HG02970 (cell line): ENCODE results near the gene TEDC1.
A peak's percentile ranks its signal among the peaks of the same experiment; 100 is the strongest.

Source experiments
- ATAC-seq: cut with Tn5 transposase; IDR thresholded peaks from one replicate; pipeline ENCODE4 v1.9.1; 2021; ENCODE audit warnings: mild to moderate bottlenecking, moderate library complexity, moderate number of reproducible peaks; ENCODE audit not compliant: unreplicated experiment, low FRiP score

The TEDC1 gene, protein sequence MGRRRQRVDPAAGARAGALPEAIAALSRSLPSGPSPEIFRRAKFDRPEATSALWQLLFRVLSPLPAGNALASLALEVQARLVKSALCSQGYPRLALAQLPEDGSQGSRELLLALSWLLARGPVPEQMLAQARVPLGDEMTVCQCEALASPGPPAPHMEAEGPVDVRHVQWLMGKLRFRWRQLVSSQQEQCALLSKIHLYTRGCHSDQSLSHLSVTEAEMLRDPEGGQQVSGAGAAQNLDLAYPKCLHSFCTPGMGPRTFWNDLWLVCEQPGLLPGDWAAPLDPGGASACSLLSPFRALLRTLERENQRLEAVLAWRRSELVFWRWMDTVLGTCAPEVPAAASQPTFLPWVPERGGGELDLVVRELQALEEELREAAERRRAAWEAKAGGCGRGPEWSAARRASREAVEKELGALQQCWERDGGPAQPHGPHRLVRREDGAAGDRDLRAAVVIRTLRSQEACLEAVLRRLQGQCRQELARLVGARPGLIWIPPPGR

DNA sequence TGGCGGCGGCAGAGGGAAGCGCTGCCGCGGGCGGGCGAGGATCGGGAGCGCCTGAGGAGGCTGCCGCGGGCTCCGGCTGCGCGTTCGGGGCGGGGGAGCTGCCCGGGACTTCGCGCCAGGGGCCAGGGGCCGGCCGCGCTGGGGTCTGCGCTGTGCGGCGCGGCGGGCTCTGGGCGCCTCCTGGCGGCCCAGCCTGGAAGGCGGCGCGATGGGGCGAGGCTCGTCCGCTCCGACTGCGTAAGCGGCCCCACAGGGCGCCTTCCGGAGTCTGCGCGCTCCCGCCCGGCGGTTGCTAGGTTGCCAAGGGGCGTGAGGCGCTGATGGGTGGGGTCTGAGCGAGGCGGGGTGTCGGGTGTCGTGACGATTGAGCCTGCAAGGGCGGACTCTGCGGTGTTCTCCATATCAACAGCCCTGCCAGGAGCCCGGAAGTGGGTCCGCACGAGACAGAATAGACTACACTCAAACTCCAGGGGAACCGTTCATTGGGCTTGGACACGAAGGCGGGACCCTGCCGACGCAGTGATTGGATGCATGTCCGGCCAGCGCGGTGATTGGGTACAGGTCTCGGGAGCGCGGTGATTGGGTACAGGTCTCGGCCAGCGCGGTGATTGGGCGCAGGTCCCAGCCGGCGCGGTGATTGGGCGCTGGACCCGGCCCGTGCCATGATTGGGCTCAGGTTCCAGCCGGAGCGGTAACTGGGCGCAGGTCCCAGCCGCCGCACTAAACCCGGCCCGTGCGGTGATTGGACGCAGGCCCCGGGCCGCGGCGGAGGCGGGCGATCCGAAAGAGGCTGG lies at the start of gene TEDC1:
TEDC1 (plus strand) TSS at position 675 of the 794 bp plus-strand sequence. CDS start 130 bp downstream, outside the sequence.
- peak; percentile 66 for ATAC-seq

DNA sequence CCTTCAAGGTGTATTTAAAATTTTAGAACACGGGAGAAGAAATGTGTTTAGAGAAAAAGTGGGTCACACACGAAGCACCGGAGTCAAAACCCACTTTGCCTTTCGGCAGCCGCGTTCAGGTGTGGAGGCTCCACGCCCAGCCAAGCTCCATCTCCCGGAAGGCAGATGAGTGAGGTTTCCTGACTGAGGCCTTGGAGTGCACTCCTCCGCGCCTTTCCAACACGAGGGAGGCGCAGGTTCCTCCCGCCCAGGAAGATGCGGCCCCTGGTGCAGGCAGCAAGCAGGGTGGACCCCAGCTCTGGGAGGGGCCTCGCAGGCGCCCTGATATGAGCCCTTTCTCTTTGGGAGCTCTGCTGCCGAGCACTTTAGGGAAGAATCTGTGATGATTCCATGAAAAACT lies 48.9 kb upstream of the TEDC1 start:
- no peak for ATAC-seq

DNA sequence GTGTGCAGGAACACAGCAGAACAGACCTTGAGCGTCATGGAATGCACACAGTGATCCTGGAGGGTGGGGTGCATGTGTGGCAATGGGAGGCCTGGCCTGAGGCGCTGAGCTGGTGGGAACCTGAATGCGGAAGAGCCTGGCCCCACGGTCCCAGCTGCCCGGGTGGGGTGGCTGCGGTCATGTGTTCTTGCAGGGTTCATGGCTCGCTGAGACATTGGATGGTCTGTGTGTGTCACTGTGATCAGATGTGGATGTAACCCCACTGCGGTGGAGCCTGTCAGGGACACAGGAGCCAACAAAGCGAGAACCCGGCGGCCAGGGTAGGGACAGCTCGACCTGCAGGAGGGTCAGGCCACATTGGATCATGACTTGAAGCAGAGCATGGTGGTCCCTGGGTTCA lies 48.2 kb upstream of the TEDC1 start:
- ATAC-seq, result no peak

DNA sequence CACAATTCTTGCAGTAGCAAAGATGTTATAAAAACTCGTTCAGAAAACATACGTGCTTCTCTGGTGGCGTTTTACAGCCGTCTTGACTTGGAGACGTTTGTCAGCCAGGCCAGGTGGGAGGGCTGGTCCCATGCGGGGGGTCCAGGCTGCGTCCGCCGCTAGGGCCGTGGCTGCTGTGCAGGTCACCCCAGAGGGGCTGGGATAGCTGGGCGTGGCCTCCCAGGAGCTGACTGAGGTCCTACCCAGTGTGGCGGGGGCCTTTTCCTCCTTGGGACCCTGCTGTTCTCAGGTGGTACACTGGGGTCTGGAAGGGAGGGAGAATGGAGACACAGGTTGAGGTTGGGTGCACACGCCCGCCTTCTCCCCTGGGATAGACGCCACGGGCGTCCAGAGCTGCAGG lies 46.2 kb upstream of the TEDC1 start:
- ATAC-seq, result no peak

DNA sequence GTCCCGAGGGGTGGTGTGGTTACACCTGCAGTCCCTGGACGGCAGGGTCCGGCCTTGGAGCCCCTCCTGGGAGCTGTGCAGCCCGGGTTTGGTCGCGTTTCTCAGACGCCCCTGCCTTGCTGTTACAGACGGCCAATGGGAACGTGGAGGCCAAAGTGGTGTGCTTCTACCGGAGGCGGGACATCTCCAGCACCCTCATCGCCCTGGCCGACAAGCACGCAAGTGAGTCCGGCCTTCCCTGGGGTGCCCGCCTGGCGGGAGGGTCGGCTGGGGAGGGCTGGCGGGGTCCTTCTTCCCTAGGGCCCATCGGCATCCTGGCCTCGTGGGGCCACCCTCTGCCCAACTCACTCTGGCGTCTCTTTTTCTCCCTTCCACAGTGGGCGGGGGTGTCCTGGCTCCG lies 45.8 kb upstream of the TEDC1 start:
- ATAC-seq, result no peak

DNA sequence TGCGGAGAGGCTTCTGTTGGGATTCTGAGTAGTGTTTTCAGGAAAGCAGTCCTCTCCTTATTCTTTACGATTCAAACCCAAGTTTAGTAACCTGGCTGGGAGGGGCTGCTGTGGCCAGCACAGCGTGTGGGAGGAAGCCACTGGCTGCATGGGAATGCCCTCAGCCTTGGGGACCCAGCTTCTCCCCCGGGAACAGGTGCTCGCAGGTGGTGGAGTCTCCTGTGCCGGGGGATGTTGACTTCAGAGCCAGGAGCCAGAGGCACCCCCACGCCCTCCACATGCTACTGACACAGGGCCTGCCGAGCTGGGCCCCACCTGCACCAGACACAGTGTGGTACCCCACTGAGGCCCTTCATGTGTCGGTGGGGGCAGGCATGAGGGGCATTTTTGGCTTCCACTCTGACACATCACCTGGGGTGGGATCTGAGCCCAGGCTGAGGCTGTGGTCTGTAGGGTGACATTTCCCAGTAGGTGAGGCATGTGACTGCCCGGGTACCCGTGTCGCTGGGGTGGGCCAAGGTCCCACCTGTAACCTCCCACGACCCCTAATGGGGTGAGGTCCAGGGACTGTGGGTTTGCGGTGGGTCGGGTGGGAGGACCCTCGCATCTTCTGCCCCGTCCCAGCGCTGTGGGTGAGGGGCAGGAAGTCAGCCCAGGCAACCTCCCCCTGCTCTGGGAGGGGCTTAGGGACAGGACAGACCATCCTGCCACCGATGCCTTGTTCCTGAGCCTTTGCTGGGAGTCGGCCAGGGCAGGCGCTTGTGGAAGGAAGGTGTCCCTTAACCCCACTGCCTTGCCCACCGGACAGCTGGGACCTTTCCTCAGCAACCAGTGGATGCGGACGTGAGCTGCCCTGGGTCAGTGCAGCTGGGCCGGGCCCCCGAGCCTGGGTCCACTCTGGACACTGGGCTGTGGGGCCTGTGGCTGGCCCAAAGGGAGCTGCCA lies 44.9 kb upstream of the TEDC1 start:
- no peak for ATAC-seq

DNA sequence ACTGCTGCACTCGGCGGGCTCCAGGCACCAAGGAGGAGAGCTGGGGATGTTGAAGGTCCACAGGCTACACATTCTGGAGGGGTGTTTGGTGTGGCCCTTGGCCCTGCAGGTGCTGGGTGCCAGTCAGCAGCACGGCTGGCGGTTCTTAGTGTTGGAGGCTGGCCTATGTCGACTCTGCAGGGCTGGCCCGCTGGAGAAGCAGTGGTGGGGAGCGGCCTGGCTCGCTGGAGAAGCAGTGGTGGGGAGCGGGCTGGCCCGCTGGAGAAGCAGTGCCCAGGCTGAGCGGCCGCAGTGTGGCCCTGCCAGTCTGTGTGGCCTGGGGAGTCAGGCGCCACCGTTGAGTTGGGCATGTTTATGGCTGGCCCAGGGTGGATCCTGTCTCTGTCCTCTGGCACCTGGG lies 44.1 kb upstream of the TEDC1 start:
- no peak for ATAC-seq

DNA sequence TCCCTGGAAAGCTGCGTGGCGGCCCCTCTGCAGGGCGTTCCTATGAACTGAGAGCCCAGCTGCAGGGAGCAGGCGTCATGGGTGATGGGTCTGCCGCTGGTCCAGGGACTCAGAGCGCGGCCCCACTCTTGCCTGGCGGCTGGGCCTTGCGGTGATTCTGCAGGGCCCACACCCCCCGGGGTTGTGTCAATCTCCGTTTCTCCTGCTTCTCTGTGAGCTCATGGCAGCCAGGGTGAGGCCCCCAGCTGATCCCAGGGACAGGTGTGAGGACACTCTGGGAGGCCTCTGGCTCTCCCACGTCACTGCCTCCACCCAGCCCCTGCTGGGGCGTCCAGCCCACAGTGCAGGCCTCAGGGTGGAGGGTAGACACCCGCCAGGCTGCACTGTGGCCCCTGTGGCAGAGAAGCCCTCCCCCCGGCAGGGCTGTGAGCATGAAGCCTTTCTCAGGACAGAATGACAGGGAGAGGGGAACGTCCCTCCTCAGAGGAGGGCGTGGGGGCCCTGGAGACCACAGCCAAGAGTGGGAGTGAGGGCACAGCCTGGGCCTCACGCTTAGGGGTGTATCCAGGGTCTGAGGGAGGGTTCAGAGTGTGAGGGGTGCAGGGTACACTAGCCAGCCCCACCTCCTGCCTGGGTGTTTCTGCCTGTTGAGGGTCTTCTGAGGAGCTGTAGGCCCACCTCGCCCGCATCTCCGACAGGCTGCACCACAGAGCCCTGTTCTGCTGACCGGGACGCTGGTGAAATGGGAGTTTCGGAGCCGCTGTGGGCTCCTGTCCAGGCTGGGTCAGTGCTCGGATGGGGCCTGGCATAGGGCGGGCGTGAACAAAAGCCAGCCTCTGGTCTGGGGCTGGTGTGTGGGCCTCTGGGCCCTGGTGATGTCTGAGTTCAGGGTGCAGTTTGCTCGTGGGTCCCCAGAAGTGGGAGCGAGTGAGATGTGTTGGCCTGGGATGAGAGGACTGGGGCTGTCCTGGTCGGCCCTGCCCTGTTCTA lies 43.1 kb upstream of the TEDC1 start:
- no peak for ATAC-seq

DNA sequence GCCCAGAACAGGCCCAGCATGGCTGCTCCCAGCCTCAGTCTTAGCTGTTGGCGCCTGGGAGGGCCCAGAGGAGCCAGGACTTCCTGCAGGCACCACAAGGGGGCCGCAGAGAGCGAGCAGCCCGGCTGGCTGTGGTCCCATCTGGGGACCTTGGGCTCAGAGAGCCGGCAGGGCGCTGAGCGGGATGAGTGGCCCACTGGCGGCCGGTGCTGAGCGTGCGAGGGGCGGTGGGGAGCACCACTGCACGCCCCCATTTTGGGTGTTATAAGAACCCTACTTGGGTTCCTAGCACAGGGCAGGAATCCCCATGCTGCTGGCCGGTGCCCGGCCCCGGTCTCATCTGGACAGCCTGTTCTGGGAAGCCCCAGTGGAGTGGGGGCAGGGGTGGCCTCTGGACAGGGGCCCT lies 42.3 kb upstream of the TEDC1 start:
- no peak for ATAC-seq

DNA sequence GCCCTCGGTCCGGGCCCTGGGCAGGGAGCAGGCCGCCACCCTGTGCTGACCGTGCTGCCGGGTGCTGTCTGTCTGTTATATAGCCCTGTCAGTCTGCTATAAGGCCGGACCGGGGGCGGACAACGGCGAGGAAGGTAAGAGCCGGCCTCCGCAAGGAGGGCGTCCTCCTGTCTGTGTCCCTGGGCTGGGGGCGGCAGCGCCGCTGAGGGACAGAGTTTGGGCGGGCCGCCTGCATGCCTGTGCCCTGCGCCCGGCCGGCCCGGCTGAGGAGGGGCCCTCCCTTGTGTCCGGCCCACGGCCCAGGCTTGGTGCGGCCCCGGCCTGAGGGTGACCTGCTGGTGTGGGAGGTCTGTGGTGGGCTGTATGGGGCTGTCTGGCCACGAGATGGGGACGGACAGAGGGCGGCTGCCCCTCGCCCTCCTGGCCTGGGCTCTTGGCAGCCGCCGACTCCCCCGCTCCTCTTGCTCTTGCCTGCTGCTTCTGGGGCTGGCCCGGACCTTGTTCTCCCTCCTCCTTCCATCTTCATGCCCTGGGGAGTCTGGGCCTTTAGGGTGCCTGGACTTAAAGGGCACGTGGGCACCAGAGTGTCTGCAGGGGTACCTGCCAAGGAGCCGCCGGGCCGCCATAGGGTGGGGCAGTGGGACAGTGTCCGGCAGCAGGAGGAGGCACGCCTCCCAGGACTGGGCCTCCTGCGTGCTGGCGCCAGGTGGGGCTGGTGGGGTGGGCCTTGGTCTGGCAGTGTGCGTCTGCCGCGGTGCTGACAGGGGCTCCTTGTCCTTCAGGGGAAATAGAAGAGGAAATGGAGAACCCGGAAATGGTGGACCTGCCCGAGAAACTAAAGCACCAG lies 41.5 kb upstream of the TEDC1 start:
- ATAC-seq, result no peak

DNA sequence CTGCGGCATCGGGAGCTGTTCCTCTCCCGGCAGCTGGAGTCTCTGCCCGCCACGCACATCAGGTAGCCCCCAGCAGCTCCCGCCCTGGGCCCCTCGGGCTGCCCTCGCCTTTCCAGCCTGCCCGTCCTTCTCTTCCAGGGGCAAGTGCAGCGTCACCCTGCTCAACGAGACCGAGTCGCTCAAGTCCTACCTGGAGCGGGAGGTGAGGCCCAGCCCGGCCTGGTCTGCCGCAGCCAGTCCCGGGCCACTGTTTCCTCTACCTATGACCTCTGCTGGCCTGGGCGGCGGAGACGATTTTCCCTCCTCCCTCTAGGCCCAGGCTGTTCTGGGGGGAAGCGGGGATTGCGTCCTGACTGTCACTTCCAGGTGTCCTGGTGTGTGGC lies 40.9 kb upstream of the TEDC1 start:
- no peak for ATAC-seq

DNA sequence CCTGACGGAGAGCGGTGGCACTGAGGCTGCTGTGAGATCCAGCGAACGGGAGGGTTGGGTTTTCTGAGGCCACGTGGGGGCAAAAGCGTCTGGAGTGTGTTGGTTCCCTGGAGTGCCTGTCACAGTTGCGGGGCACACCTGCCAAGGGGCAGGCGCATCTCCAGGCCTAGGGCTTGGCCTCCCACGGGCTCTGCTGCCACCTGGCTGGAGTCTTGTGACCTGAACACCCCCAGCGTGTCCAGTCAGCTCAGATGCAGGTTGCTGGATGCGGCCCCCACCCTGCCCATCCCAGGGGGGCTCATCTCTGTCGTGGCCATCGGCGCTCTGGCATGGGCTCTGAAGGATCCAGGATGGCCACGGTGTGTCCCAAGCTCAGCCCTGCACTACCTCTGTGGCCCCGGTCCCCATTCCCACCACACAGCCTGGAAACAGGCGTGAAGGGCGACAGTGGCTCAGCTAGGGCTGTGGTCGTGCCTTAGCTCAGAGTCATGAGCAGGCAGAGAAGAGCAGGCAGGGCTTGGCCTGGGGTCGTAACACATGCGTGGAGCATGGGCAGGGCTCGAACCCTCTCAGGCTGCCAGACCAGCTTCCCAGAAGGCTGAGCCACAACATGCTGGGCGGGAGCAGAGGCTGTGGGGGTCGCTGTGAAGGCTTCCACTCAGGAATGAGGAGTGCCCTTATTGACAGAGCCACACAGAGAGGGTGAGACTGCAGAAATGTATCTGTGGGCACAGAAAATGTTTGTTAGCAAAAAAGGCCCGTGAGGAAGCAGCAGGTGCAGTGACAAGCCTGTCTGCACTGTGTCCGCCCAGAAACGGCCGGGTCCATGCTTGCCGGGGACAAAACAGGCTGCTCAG lies 40.0 kb upstream of the TEDC1 start:
- no peak for ATAC-seq

DNA sequence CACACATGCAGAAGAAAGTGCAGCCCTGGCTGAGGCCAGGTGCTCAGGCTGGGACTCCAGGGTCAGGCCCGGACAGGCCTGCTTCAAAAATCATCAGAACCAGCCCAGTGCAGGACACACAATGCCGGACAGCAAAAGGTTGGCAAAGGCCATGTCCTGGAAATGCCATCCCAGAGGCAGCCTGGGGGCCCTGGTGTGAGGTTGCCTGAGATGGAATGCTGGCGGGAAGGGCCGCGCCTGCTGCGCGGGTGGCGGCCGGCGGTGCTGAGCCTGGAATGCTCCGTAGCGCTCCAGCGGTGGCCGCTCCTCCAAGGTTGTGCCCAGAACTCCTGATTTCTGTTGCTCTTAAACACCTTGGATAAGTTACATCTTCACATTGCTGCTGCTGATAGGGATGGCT lies 38.1 kb upstream of the TEDC1 start:
- no peak for ATAC-seq

DNA sequence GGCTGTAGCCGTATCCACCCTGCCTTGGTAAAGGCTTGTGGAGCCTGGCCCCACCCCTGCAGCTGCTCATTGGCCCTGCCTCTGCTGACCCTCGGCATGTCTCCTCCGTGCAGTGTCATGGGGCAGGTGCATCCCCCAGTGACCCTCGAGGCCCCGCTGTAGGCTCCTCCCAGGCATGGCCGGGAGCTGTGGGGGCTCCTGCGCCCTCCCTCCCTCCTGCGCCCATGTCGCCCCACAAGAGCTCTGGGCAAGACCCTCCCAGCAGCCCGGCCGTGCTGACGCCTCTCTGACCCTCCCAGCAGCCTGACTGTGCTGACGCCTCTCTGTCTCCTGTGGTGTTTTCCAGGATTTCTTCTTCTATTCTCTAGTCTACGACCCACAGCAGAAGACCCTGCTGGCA lies 37.2 kb upstream of the TEDC1 start:
- no peak for ATAC-seq

DNA sequence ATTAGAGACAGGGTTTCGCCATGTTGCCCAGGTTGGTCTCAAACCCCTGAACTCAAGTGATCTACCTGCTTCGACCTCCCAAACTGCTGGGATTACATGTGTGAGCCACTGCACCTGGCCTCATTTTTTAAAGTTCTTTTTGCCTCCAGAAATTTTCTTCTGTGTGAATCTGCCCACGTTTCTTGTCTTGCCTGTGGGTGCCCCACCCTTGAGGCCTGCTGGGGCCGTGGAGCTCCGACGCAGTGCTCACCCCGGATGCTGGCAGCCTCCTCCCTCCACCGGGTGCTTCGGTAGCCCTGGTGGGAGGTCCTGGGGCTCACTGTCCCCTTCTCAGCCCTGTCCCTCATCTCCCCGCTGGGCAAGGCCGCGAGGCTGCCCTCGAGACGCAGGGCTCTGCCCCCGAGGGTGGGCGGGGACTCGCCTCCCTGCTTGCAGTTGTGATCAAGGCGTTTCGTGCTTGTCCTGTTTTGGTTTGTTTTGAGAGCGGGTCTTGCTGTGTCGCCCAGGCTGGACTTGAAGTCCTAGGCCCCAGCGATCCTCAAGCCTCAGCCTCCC lies 35.9 kb upstream of the TEDC1 start:
- ATAC-seq, result no peak

DNA sequence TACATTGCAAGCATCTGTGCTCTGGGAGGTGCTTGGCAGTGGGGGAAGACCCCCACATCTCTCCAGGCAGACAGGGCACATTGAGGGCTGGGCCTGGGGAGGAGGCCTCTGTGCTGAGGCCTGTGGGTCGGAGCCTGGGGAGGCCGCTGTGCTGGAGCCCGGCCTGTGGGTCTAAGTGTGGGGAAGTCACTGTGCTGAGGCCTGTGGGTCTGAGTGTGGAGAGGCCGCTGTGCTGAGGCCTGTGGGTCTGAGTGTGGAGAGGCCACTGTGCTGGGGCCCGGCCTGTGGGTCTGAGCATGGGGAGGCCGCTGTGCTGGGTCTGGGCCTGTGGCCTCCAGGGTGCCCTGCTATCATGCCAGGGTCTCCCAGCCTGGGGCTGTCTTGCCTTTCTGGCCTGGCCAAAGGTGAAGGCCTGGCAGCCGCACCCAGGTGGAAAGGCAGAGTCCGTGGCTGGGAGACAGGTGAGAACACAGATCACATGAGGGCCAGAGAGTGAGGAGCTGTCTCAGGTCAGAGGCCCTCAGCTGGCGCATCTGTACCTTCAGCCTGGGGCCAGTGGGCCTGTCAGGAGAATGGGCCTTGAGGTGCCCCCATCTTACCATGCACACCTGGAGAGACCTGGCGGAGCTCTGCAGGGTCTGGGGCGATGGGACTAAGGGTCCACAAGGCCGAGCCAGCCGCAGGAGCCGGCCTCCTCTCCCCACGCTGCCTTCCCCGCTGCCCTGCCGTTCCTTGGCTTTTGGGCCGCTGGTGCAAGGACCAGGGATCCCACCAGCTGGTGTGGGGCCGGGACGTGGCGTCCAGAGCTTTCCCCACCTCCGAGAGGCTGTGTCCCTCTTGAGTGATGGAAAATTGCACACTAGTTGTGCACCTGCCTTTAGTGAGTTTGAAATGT lies 35.0 kb upstream of the TEDC1 start:
- ATAC-seq, result no peak
